Glutamatergic neuron (in vitro differentiated cells): Measurements from ENCODE around the gene UGT1A7. TPM values are rescaled to one million over a fixed set of nuclear protein-coding genes. Genes with fewer than 3 reads are reported as not detected.
"Not testable (repeated sequence)": the region's sequence is repeated elsewhere in the genome, so short reads cannot be mapped to it uniquely, and the experiment has no call there.

Experiments
- DNase-seq: peaks from one replicate; pipeline ENCODE4 v3.0.0; 2022
- H3K27ac Mint-ChIP-seq: one replicate; pipeline ENCODE4 v1.8.0; 2020; ENCODE audit warnings: mild to moderate bottlenecking, mixed read lengths, inconsistent platforms; ENCODE audit not compliant: unreplicated experiment
- H3K27me3 Mint-ChIP-seq: one replicate; pipeline ENCODE4 v1.8.0; 2020; ENCODE audit warnings: mild to moderate bottlenecking, moderate library complexity, mixed read lengths, inconsistent platforms; ENCODE audit not compliant: unreplicated experiment
- H3K36me3 Mint-ChIP-seq: one replicate; pipeline ENCODE4 v1.8.0; 2020; ENCODE audit warnings: mild to moderate bottlenecking, mixed read lengths, inconsistent platforms; ENCODE audit not compliant: unreplicated experiment
- H3K4me1 Mint-ChIP-seq: one replicate; pipeline ENCODE4 v1.8.0; 2020; ENCODE audit warnings: mild to moderate bottlenecking, low read depth, mixed read lengths, inconsistent platforms; ENCODE audit not compliant: unreplicated experiment
- H3K4me3 Mint-ChIP-seq: one replicate; pipeline ENCODE4 v1.8.0; 2020; ENCODE audit warnings: mild to moderate bottlenecking, mixed read lengths, inconsistent platforms; ENCODE audit not compliant: unreplicated experiment
- H3K9me3 Mint-ChIP-seq: one replicate; pipeline ENCODE4 v1.8.0; 2020; ENCODE audit warnings: mild to moderate bottlenecking, moderate library complexity, mixed read lengths, inconsistent platforms; ENCODE audit not compliant: unreplicated experiment
- CTCF ChIP-seq: fragments of 200-600 bp; sonication (generic); IDR thresholded peaks from one replicate; pipeline ENCODE4 v1.5.0; 2021; ENCODE audit not compliant: partially characterized antibody, unreplicated experiment
- total RNA-seq: library from RNA; stranded (reverse); fragmentation: NEBNext Ultra II Directional; extraction: Animal tissue kit (Norgen Biotek cat#: 25700); gene quantifications from one replicate; pipeline ENCODE4 v1.2.1, GENCODE V29; 2021; ENCODE audit not compliant: unreplicated experiment

Gene UGT1A7
- total RNA-seq, 1 donor from 2014 or later = not detected

- TF ChIP-seq CTCF = no peak
- Mint-ChIP-seq H3K36me3 (peaks cover 16% of the 10 kb centered on the region), H3K4me3 (no peak overlapping the region), H3K9me3 (peaks cover 8% of the 10 kb centered on the region), H3K27me3 (peaks cover 5% of the 10 kb centered on the region), H3K4me1 (no peaks in the 10 kb centered on the region), H3K27ac (no peak overlapping the region)
- no peak for DNase-seq
These were observed 30.7 kb upstream of the UGT1A7 start for GRCh38 chr2:233650981-233651380.

- Mint-ChIP-seq H3K27ac (no peak overlapping the region), H3K27me3 (peaks cover 3% of the 10 kb centered on the region), H3K4me1 (no peaks in the 10 kb centered on the region), H3K9me3 (peaks cover 6% of the 10 kb centered on the region), H3K4me3 (no peak overlapping the region), H3K36me3 (peaks cover 14% of the 10 kb centered on the region)
- TF ChIP-seq CTCF = no peak
- DNase-seq = no peak
These were observed 30.3 kb upstream of the UGT1A7 start for GRCh38 chr2:233651430-233651829.

DNA sequence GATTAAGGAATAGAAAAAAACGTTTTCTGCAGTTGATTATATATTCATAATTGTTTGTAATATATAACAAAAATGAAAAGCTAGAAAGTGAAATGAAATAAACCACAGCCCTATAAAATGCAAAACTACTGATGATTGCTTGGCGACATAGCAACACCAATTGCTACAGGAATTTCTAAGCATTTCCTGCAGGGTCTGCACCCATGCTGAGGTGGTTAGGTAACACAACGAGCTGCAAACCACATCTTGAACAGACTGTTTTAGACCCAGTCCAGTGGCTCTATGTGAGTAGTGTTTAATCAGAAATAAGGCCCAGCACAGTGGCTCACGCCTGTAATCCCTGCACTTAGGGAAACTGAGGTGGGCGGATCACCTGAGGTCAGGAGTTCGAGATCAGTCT is 27.2 kb upstream of the UGT1A7 start:
- TF ChIP-seq CTCF = no peak
- no peak for DNase-seq
- Mint-ChIP-seq H3K27ac (no peak overlapping the region), H3K27me3 (no peaks in the 10 kb centered on the region), H3K4me1 (no peaks in the 10 kb centered on the region), H3K4me3 (no peak overlapping the region), H3K36me3 (no peaks in the 10 kb centered on the region), H3K9me3 (no peaks in the 10 kb centered on the region)

GRCh38 chr2:233655043-233655442 is 26.7 kb upstream of the UGT1A7 start:
- Mint-ChIP-seq H3K27ac (no peak overlapping the region), H3K27me3 (no peaks in the 10 kb centered on the region), H3K4me1 (no peaks in the 10 kb centered on the region), H3K9me3 (peaks cover 2% of the 10 kb centered on the region), H3K4me3 (no peak overlapping the region), H3K36me3 (no peaks in the 10 kb centered on the region)
- TF ChIP-seq CTCF = no peak
- no peak for DNase-seq

DNA sequence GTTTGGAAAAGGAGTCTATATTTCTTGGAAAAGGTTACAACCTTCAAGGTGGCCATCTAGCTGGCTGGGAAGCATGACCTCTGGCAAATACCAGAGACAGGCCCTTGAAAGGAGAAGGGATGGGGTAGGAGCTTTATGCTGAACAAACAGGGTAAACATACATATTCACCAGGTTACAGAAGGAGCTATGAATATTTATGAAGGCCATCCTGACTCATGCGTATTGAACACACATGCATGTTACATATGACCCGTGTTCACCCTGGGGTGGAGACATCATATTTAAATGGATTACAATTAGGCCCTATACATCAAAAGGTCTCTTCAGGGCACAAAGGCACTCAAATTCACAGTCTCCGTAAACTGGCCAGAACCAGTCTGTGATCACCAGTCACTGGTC is 25.8 kb upstream of the UGT1A7 start:
- not testable (repeated sequence) for H3K4me3 Mint-ChIP-seq, H3K27ac Mint-ChIP-seq, DNase-seq, H3K9me3 Mint-ChIP-seq, H3K4me1 Mint-ChIP-seq, H3K27me3 Mint-ChIP-seq, H3K36me3 Mint-ChIP-seq

- Mint-ChIP-seq H3K4me1 (no peaks in the 10 kb centered on the region), H3K27me3 (no peaks in the 10 kb centered on the region), H3K27ac (no peak overlapping the region), H3K4me3 (no peak overlapping the region), H3K36me3 (no peaks in the 10 kb centered on the region), H3K9me3 (peaks cover 2% of the 10 kb centered on the region)
- TF ChIP-seq CTCF = no peak
- no peak for DNase-seq
These were observed 25.3 kb upstream of the UGT1A7 start for GRCh38 chr2:233656443-233656842.
